Measurements from ENCODE around the gene HID1.

HID1 gene

GRCh38 chr17:75003070-75003956, 30.8 kb upstream of the HID1 start:
- no peak for ATAC-seq

GRCh38 chr17:75001915-75002843, 29.6 kb upstream of the HID1 start:
- no peak for ATAC-seq
- TF ChIP-seq, protein P1, sequence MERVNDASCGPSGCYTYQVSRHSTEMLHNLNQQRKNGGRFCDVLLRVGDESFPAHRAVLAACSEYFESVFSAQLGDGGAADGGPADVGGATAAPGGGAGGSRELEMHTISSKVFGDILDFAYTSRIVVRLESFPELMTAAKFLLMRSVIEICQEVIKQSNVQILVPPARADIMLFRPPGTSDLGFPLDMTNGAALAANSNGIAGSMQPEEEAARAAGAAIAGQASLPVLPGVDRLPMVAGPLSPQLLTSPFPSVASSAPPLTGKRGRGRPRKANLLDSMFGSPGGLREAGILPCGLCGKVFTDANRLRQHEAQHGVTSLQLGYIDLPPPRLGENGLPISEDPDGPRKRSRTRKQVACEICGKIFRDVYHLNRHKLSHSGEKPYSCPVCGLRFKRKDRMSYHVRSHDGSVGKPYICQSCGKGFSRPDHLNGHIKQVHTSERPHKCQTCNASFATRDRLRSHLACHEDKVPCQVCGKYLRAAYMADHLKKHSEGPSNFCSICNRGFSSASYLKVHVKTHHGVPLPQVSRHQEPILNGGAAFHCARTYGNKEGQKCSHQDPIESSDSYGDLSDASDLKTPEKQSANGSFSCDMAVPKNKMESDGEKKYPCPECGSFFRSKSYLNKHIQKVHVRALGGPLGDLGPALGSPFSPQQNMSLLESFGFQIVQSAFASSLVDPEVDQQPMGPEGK (CRISPR knock-in tag; IDR thresholded peaks at IDR 0.05; ENCODE audit: borderline replicate concordance): no peak
- TF ChIP-seq GLIS3 (CRISPR knock-in tag; IDR thresholded peaks at IDR 0.05): no peak
- TF ChIP-seq, protein P2, sequence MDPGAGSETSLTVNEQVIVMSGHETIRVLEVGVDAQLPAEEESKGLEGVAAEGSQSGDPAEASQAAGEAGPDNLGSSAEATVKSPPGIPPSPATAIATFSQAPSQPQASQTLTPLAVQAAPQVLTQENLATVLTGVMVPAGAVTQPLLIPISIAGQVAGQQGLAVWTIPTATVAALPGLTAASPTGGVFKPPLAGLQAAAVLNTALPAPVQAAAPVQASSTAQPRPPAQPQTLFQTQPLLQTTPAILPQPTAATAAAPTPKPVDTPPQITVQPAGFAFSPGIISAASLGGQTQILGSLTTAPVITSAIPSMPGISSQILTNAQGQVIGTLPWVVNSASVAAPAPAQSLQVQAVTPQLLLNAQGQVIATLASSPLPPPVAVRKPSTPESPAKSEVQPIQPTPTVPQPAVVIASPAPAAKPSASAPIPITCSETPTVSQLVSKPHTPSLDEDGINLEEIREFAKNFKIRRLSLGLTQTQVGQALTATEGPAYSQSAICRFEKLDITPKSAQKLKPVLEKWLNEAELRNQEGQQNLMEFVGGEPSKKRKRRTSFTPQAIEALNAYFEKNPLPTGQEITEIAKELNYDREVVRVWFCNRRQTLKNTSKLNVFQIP (CRISPR knock-in tag; IDR thresholded peaks at IDR 0.05; ENCODE audit: borderline replicate concordance, low read depth): no peak

More at GRCh38 chr17:75003070-75003956, 30.8 kb upstream of the HID1 start:
- TF ChIP-seq GLIS3 (CRISPR knock-in tag; IDR thresholded peaks at IDR 0.05) (no peak), ARNTL (CRISPR knock-in tag; IDR thresholded peaks at IDR 0.05; ENCODE audit: borderline replicate concordance, low read depth) (no peak), RARB (CRISPR knock-in tag; IDR thresholded peaks at IDR 0.05) (no peak), ZFP3 (CRISPR knock-in tag; IDR thresholded peaks at IDR 0.05) (no peak)
- TF ChIP-seq, protein P3, sequence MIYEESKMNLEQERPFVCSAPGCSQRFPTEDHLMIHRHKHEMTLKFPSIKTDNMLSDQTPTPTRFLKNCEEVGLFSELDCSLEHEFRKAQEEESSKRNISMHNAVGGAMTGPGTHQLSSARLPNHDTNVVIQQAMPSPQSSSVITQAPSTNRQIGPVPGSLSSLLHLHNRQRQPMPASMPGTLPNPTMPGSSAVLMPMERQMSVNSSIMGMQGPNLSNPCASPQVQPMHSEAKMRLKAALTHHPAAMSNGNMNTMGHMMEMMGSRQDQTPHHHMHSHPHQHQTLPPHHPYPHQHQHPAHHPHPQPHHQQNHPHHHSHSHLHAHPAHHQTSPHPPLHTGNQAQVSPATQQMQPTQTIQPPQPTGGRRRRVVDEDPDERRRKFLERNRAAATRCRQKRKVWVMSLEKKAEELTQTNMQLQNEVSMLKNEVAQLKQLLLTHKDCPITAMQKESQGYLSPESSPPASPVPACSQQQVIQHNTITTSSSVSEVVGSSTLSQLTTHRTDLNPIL (CRISPR knock-in tag; IDR thresholded peaks at IDR 0.05; ENCODE audit: low read depth): no peak

DNA sequence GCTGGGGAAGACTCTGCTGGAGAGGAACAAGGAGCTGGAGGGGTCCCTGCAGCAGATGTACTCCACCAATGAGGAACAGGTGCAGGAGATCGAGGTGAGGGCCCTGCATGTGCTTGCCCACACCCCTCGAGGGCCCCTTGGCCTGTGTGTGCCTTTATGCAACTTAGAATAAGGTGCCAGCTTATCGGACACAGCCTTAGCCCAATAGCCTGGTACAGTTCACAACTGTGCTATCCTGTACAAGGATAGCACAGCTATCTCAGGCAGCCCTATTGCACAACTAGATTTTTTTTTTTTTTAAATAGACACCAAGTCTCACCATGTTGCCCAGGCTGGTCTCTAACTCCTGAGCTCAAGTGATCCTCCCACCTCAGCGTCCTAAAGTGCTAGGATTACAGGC, 27.0 kb upstream of the HID1 start:
- no peak for ATAC-seq

More for the DNA sequence above, 27.0 kb upstream of the HID1 start:
- TF ChIP-seq TOX (CRISPR knock-in tag; IDR thresholded peaks at IDR 0.05; ENCODE audit: borderline replicate concordance): no peak
- no peak for TF ChIP-seq PPARA (CRISPR knock-in tag; IDR thresholded peaks at IDR 0.05; ENCODE audit: borderline replicate concordance)
- TF ChIP-seq, protein P3 (CRISPR knock-in tag; IDR thresholded peaks at IDR 0.05; ENCODE audit: low read depth): no peak
- TF ChIP-seq ESRRG (CRISPR knock-in tag; IDR thresholded peaks at IDR 0.05): no peak
- TF ChIP-seq ZNF70 (CRISPR knock-in tag; IDR thresholded peaks at IDR 0.05): no peak
- no peak for TF ChIP-seq SNAI2 (CRISPR knock-in tag; IDR thresholded peaks at IDR 0.05)
- TF ChIP-seq ZFP3 (CRISPR knock-in tag; IDR thresholded peaks at IDR 0.05): no peak
- TF ChIP-seq, protein P1 (CRISPR knock-in tag; IDR thresholded peaks at IDR 0.05; ENCODE audit: borderline replicate concordance): no peak
- TF ChIP-seq ZNF565 (CRISPR knock-in tag; conservative IDR thresholded peaks at IDR 0.05; ENCODE audit: low read depth): no peak
- TF ChIP-seq BACH2 (CRISPR knock-in tag; IDR thresholded peaks at IDR 0.05; ENCODE audit: borderline replicate concordance): no peak
- no peak for TF ChIP-seq ZFP30 (CRISPR knock-in tag; IDR thresholded peaks at IDR 0.05)
- no peak for TF ChIP-seq OSR1 (CRISPR knock-in tag; IDR thresholded peaks at IDR 0.05)
- no peak for TF ChIP-seq TSHZ2 (CRISPR knock-in tag; IDR thresholded peaks at IDR 0.05)
- TF ChIP-seq, protein P2 (CRISPR knock-in tag; IDR thresholded peaks at IDR 0.05; ENCODE audit: borderline replicate concordance, low read depth): no peak
- no peak for TF ChIP-seq ISL1 (CRISPR knock-in tag; IDR thresholded peaks at IDR 0.05)
- no peak for TF ChIP-seq ZC3H10 (CRISPR knock-in tag; IDR thresholded peaks at IDR 0.05)

All from SK-N-SH treated with all-trans-retinoic acid at 6 μM for 48 hours (cell line).